GM23338 (cell line): ENCODE data around the gene IFNG-AS1.

Source experiments
- CTCF ChIP-seq, 2 experiments: fragments of 200-600 bp in 1 of 2; sonication (generic) in 1 of 2; conservative IDR thresholded peaks; 2 replicates each; pipeline versions ENCODE4 v1.5.1 to v1.6.1; 2016 to 2017; ENCODE audit warnings: antibody characterized with exemption in 2 of 2, low read depth in 2 of 2, mild to moderate bottlenecking in 2 of 2, moderate library complexity in 1 of 2
- EZH2 ChIP-seq: fragments of 200-600 bp; sonication (generic); IDR thresholded peaks from one replicate; pipeline ENCODE4 v1.8.0; 2017; ENCODE audit warnings: antibody characterized with exemption, mild to moderate bottlenecking, low read depth; ENCODE audit not compliant: unreplicated experiment
- EZH2phosphoT487 ChIP-seq: fragments of 200-600 bp; sonication (generic); IDR thresholded peaks from one replicate; pipeline ENCODE4 v1.8.1; 2018; ENCODE audit warnings: antibody characterized with exemption; ENCODE audit not compliant: unreplicated experiment

GRCh38 chr12:68031174-68031573 lies 41.9 kb downstream of the IFNG-AS1 start:
- TF ChIP-seq CTCF (conservative IDR thresholded peaks at IDR 0.05; ENCODE audit: low read depth in 2 of 2), result no peak
- TF ChIP-seq EZH2, result no peak
- TF ChIP-seq EZH2phosphoT487, result no peak
